ENCODE results near the gene CCDC63. TPM values are rescaled to one million over a fixed set of nuclear protein-coding genes. Genes with fewer than 3 reads are reported as not detected.

The CCDC63 gene
- total RNA-seq, 1 experiment from 2014 or later: 0.98 TPM

DNA sequence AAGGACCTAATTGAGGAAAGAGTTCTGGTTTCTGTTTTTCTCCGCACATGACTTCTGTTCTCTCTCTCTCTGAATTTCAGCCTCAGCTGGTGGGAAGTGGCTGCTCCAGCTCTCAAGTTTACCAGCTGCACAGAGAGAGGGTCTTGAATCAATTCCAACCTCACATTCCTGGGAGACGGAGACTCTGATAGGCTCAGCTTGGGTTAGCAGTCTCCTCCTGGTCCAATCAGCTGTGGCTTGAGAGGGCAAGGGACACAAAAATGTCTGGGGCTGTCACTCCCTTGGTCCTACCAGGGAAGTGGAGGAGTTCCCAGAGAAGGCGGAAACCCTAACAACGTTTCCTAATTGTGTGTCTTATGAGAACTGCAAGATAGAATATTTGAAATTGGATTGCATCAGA lies 7.0 kb downstream of the CCDC63 start:
- Mint-ChIP-seq H3K4me1 (peaks cover 24% of the 10 kb centered on the region), H3K9me3 (peaks cover 4% of the 10 kb centered on the region; the same call in 1 of the 2 replicates), H3K27ac (peak overlapping the region; percentile 86; the same call in 1 of the 2 replicates), H3K27me3 (ENCODE audit: low read depth) (no peaks in the 10 kb centered on the region; the same call in 1 of the 2 replicates), H3K36me3 (no peaks in the 10 kb centered on the region), H3K4me3 (no peak overlapping the region)
- DNase-seq (ENCODE audit: low spot score): no peak
- ATAC-seq: peak; percentile 69
- TF ChIP-seq ATF1 (CRISPR knock-in tag; IDR thresholded peaks at IDR 0.05) (no peak), ZBTB21 (CRISPR knock-in tag; IDR thresholded peaks at IDR 0.05; ENCODE audit: borderline replicate concordance) (no peak), CBFB (CRISPR knock-in tag; IDR thresholded peaks at IDR 0.05; ENCODE audit: low read depth) (no peak), ATF6 (CRISPR knock-in tag; IDR thresholded peaks at IDR 0.05) (no peak), E2F5 (CRISPR knock-in tag; IDR thresholded peaks at IDR 0.05) (no peak), FOXP1 (CRISPR knock-in tag; IDR thresholded peaks at IDR 0.05; ENCODE audit: borderline replicate concordance) (no peak), NFE2L1 (CRISPR knock-in tag; IDR thresholded peaks at IDR 0.05) (no peak), ZNF396 (CRISPR knock-in tag; IDR thresholded peaks at IDR 0.05; ENCODE audit: borderline replicate concordance) (no peak), RELA (CRISPR knock-in tag; IDR thresholded peaks at IDR 0.05; ENCODE audit: borderline replicate concordance) (no peak), STAT6 (CRISPR knock-in tag; conservative IDR thresholded peaks at IDR 0.05; ENCODE audit: low read depth) (no peak), ETV6 (CRISPR knock-in tag; IDR thresholded peaks at IDR 0.05) (no peak), TCF7 (CRISPR knock-in tag; IDR thresholded peaks at IDR 0.05; ENCODE audit: low read depth) (no peak), NFYB (CRISPR knock-in tag; conservative IDR thresholded peaks at IDR 0.05; ENCODE audit: low read depth) (no peak), MXD4 (CRISPR knock-in tag; IDR thresholded peaks at IDR 0.05; ENCODE audit: borderline replicate concordance) (no peak), NR2C2 (CRISPR knock-in tag; IDR thresholded peaks at IDR 0.05) (no peak)
- TF ChIP-seq, protein P1, sequence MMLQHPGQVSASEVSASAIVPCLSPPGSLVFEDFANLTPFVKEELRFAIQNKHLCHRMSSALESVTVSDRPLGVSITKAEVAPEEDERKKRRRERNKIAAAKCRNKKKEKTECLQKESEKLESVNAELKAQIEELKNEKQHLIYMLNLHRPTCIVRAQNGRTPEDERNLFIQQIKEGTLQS (CRISPR knock-in tag; conservative IDR thresholded peaks at IDR 0.05): no peak
- TF ChIP-seq, protein P2, sequence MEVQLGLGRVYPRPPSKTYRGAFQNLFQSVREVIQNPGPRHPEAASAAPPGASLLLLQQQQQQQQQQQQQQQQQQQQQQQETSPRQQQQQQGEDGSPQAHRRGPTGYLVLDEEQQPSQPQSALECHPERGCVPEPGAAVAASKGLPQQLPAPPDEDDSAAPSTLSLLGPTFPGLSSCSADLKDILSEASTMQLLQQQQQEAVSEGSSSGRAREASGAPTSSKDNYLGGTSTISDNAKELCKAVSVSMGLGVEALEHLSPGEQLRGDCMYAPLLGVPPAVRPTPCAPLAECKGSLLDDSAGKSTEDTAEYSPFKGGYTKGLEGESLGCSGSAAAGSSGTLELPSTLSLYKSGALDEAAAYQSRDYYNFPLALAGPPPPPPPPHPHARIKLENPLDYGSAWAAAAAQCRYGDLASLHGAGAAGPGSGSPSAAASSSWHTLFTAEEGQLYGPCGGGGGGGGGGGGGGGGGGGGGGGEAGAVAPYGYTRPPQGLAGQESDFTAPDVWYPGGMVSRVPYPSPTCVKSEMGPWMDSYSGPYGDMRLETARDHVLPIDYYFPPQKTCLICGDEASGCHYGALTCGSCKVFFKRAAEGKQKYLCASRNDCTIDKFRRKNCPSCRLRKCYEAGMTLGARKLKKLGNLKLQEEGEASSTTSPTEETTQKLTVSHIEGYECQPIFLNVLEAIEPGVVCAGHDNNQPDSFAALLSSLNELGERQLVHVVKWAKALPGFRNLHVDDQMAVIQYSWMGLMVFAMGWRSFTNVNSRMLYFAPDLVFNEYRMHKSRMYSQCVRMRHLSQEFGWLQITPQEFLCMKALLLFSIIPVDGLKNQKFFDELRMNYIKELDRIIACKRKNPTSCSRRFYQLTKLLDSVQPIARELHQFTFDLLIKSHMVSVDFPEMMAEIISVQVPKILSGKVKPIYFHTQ (CRISPR knock-in tag; IDR thresholded peaks at IDR 0.05): no peak
- ChIA-PET CTCF (no interaction called here), POLR2A (no interaction called here)

- Mint-ChIP-seq H3K4me3 (no peak overlapping the region), H3K27me3 (ENCODE audit: low read depth) (no peaks in the 10 kb centered on the region; the same call in 1 of the 2 replicates), H3K4me1 (peaks cover 42% of the 10 kb centered on the region), H3K9me3 (no peaks in the 10 kb centered on the region), H3K36me3 (no peaks in the 10 kb centered on the region), H3K27ac (no peak overlapping the region)
- ChIA-PET POLR2A (interaction anchor here (0.6 kb wide), 2 partner anchors 142 to 233 kb away, joined by 4 read pairs; no protein-coding TSS in a partner anchor), CTCF (no interaction called here)
- TF ChIP-seq ZBTB21 (CRISPR knock-in tag; IDR thresholded peaks at IDR 0.05; ENCODE audit: borderline replicate concordance) (no peak), NFATC4 (CRISPR knock-in tag; IDR thresholded peaks at IDR 0.05) (no peak)
- ATAC-seq (no peak), DNase-seq (ENCODE audit: low spot score) (no peak)
These were observed 9.8 kb downstream of the CCDC63 start for GRCh38 chr12:110856542-110856941.
